Brain pericyte (primary cell): ENCODE results near the gene STAU1.
"Not testable (repeated sequence)": the region's sequence is repeated elsewhere in the genome, so short reads cannot be mapped to it uniquely, and the experiment has no call there.

Experiments used
- DNase-seq: peaks from one replicate; pipeline ENCODE4 v3.0.0-alpha.2; 2012; ENCODE audit warnings: low read depth, low spot score

STAU1 gene

DNA sequence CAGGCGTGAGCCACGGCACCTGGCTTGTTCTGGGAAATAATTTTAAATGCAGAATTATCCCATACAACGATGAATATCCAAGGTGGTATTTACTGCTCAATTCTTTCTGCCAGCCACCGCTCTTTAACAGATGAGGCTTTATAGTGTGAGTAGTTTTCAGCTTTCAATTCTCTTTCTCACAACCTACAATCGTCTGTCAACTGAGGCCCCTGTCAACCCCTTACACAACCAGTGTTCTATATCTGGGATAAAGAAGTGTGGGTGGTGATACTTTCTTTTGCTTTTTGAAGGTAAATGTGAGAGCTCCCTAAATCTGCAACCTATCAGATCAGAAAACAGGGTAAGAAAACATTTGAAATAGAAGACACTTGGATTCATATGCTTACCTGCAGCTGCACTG is 22.5 kb downstream of the STAU1 start:
- DNase-seq = no peak

DNA sequence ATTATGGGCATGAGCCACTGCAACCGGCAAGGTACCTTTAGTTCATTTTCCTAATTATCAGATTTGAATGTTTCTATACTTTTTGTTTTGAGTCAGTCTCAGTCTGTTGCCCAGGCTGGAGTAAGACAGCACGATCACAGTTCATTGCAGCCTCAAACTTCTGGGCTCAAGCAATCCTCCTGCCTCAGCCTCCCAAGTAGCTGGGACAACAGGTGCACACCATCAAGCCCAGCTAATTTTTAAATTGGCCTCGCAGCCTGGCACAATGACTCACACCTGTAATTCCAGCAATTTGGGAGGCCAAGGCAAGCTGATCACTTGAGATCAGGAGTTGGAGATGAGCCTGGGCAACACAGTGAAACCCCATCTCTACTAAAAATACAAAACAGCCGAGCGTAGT is 24.4 kb downstream of the STAU1 start:
- DNase-seq = no peak

DNA sequence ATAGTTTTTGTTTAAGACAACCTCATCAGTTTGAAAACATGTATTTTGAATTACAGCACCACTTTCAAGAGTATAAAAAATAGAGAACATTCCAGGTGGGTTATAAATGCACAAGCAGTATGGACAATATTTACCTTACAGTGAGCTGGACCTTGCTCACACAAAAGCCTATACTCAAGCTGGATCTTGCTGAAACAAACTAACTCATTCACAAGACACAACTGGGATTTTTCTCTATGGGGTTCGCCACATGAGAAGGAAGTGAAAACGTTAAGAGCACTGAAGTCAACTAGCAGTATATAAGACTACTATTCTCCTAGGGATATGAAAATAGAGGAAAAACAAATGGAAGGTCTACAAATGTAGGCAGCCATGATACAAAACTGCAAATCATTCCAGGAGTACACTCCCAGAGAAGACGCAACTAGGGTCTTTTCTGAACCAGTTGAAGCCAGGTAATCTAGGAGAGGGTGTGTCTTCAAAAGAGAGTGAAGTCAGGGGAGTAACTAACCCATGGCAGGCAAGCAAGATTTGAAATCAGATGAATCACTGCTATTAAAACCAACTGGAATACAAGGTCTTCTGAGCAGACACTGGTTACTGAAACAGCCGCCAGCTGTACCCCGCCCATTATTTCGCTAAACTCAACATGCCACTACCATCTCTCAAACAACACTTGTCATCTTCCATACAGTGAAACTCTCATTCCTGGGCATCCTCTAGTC is 26.5 kb downstream of the STAU1 start:
- no peak for DNase-seq

DNA sequence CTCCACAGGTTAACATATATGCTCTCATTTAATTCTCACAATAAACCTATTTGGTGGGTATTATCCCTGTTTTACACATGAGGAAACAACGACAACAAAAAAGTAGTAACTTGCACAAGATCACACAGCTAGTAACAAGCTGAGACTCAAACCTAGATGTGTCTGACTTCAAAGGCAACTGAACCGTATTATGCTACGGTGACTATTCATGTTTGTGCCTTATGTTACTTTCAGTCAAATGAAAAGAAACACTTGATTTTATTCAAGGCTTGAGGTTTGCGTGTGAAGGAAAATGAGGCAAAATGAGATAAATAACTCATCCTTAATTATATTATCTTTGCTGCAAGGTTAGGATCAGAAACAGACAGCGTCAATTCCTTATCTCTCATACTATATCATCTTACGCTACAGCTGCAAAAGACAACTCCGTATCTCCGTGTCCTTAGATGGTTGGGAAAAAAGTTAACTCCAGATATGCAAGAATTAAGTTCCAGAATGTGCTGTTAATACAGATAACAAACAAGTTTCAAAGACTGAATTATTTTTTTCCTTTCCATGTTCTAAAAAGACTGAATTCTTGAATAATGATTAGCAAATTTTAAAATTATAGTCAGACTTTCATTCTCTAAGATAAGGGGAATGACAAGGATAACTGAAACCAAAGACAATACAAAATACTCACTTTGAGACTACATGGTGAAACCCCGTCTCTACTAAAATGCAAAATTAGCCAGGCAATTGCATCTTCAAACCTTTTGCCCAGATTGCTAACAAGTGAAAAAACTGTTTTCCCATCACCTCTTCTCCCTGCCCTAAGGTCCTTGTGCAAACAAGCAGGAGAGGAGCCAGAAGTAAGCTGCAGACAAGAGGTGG is 27.8 kb downstream of the STAU1 start:
- no peak for DNase-seq

DNA sequence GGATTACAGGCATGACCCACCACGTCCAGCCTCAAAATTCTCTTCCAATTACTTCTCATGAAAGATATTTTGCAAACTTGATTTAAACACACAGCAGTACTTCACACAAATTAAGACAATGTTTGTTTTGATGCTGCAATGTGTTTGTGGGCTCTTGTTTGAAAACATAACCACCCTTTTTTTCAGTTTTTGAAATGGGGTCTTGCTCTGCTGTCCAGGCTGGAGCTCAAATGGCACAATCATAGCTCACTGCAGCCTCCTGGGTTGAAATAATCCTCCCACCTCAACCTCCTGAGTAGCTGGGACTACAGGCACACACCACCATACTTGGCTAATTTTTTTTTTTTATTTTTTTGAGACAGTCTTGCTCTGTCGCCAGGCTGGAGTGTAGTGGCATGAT is 31.0 kb downstream of the STAU1 start:
- no peak for DNase-seq

DNA sequence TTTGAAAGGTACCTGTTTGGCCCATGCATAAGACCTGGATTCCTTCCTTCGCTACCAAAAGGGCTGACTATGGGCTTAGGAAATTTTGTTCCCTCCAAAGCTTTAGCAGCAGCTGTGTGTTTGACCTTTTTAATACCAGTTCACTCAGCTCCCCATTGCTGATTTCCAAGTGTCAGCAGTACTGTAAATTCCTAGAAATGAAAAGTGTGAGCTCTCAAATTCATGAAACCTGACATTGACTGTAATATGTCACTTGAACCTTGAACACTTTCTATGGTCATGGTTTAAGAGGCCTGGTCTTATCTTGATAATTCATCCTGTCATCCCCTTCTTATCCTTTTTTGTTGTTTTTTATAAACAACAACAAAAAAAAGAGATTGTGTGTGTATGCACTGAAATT is 31.7 kb downstream of the STAU1 start:
- DNase-seq = no peak

DNA sequence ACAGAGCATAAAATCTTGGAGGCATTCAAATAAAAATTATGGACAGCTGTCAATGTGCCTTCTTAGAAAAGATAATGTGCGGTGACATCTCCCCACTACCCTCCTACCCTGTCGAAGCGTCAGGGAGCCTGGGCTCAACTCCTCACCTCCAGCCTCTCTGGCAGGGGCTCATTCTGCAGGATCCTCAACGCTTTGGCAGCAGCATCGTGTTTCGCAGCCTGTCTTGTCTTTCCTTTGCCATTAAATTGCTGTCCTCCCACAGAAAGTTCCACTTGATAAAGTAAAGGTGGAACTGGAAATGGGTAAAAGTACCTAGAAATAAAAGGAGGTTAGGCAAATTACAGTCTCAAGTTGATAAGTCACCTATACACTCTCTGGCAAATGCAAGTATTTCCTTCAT is 36.7 kb downstream of the STAU1 start:
- DNase-seq = no peak

DNA sequence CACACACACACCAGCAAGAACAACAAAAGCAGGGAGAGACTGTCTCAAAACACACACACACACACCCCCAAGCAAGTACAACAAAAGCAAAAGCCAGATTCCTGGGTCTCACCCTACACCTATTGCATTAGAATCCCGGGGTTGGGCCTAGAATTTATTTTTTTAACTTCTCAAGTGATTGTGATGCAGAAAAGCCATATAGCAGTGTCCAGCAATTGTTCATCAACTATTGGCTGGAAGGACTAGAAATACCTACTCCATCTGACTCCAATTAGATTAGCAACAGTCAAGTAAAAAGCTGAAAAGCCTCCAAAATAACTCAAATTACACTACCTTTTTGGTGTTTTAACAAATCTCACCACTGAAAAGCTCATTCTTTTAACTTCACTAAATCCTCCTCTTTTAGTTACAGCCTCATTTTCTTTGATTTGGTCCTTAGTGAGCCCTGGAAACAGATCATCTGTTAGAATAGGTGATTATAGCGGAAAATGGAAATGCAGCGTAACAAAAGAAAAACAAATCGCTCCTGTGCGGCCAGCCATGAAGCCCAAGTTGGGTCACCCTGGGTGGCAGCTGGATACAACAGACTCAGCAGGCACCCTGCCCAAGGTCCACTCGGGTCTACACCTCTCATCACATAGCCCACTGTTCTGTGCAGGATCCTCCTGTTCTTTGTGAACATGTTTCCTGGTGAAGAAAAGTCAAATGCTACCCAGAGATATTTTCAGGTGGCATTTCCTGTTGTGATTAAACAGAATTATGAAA is 38.7 kb downstream of the STAU1 start:
- no peak for DNase-seq

DNA sequence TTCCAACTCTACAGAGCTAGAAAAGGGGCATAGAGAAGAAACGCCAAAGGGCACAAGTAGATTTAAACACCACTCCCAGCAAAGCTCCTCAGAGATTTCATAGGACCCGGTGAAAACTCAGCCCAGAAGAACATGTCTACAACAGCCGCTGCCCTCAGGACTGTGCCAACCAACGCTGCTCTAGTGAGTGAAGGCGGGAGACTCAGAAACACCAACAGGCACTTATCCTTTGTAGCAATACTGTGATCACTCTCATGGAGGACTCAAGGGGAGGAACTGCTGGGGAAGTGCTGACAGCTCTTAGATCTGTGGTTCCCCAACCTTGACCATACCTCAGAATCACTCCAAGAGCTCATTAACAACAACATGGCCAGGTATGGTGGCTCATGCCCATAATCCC is 39.5 kb downstream of the STAU1 start:
- DNase-seq = no peak

DNA sequence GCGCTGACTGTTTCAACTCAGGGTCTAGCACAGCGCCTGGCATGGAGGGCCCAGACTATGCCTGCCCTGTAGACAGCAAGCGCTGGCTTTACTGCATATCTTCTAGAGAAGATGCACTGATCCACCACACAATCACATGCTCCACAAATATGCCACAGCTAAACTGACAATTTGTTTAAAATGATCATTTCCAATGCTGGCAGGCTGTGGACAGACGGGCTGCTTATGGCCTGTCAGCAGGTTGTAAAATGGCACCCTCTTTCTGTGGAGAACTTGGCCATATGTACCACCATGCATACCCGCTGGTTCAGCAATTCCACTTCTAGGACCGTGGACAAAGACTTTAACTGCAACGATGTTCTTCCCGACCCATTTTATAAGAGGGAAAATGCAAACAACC is 40.8 kb downstream of the STAU1 start:
- DNase-seq = no peak

DNA sequence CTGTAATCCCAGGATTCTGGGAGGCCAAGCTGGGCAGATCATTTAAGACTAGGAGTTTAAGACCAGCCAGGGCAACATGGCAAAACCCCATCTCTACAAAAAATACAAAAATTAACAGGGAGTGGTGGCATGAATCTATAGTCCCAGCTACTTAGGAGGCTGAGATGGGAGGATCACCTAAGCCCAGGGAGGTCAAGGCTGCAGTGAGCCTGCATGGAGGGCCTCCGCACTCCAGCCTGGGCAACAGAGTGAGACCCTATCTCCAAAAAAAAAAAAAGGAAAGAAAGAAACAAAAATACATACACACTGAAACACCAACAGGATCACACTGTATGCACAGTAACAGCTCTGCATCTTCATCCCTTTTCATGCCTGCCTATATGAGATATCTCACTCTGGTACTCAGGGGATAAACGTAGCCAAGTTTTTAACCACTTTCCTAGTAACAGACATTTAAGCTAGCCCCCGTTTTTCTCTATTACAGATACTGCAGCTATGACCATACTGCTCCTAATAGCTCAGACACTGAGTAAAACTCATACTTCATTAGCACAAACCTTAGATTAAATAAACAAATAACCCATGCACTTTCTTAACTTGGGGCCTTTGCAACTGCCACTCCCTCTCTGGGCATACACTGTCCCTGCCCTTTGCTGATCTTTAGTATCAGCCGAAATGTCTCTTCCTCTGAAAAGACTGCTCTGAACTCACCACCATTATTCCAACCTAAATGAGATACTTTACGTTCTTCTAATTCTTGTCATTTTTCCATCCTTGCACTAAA is 41.5 kb downstream of the STAU1 start:
- DNase-seq = no peak

DNA sequence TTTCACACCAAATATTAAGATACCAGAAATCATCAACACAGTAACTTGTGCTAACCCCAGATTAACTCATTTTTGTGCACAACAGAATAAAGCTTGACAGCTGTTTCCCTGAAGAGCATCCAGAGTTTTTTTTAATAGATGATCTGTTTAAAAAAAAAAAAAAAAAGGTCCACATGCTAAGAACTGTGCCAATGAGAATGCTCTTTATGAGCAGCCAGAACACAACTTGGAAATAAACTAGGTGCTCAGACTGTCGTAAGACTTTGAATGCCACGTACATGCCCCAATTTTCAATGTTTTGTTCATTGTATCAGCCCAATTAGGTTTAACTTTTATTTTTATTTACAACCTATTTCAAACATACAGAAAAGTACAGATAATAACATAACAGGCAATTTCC is 47.3 kb downstream of the STAU1 start:
- DNase-seq = no peak

DNA sequence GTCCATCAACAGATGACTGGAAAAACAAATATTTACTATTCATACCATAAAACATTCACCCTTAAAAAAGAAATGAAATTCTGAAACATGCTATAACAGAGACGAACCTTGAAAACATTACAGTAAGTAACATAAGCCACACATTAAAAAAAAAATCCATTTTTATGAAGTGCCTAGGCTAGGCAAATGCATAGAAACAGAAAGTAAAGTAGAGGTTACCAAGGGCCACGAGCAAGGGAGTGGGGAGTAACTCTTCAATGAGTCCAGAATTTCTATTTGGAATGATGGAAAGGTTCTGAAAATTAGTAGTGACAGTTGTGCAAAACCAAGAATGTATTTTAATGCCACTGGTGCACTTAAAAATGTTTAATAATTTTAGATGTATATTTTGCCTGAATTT is 47.7 kb downstream of the STAU1 start:
- no peak for DNase-seq

DNA sequence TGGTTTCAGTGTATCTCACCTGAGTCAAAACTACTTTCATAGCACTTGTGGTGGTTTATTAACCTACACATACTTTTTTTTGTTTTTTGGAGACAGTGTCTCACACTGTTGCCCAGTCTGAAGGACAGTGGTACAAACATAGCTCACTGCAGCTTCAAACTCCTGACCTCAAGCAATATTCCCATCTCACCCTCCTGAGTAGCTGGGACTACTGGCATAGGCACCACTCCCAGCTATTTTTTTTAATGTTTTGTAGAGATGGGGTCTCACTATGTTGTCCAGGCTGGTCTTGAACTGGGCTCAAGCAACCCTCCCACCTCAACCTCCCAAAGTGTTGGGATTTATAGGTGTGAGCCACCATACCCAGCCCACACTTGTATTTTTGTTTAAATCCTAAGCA is 49.7 kb downstream of the STAU1 start:
- no peak for DNase-seq

DNA sequence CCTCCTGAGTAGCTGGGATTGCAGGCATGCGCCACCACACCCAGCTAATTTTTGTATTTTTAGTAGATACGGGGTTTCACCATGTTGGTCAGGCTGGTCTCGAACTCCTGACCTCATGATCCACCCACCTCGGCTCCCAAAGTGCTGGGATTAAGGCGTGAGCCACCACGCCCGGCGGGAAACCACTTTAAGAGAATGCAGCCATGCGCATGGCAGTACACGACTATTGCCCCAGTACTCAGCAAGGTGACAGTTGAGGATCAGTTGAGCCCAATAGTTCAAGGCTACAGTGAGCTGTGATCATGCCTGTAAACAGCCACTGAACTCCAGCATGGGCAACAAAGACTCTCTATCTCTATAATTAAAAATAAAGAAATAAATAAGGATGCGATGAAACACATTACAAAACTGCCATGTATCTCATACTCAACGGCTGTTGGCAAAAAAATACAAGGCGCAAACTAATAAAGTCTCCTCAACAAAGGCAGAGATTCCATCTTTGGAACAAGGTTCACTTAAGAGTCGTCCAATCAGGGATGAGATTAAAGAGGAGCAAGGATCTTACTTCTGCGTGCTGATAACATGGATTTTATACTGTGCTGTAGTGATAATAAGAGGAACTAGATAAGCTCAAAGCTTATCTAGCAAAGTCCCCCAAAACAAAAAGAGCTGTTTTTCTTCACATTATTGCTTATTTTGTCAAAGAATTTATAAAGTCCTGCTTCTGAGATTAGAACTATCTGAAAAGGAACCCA is 51.1 kb downstream of the STAU1 start:
- DNase-seq = no peak

DNA sequence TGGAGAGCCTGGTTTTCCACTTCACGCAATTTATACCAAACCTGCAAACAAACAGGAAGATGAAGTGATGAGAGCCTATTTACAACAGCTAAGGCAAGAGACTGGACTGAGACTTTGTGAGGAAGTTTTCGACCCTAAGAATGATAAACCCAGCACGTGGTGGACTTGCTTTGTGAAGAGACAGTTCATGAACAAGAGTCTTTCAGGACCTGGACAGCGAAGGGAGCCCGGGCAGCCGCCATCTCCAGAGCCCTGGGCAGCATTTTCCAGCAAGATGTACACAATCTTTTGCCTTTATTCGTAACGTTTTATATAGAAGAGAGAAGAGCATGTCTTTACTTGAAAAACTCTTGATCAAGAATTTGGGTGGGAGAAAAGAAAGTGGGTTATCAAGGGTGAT is 53.3 kb downstream of the STAU1 start:
- not testable (repeated sequence) for DNase-seq

DNA sequence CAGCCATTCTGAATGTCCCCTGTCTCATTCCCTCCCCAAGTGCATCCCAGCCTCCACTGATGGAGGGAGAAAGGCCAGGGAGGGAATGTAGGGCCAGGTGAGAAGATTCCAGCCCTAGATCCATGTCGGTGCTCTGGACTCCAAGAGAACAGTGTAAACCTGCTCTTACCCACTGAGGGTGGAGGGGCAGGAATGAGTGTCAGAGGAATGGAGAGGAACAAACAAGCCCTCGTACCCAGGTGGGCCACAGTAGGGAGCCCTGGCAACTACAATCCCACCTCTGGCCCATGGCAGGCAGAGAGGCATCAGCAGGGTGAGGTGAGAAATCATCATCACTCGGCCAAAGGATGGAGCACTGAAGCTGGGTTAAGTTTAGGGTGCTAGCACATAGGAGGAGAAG is 54.6 kb downstream of the STAU1 start:
- DNase-seq = no peak

DNA sequence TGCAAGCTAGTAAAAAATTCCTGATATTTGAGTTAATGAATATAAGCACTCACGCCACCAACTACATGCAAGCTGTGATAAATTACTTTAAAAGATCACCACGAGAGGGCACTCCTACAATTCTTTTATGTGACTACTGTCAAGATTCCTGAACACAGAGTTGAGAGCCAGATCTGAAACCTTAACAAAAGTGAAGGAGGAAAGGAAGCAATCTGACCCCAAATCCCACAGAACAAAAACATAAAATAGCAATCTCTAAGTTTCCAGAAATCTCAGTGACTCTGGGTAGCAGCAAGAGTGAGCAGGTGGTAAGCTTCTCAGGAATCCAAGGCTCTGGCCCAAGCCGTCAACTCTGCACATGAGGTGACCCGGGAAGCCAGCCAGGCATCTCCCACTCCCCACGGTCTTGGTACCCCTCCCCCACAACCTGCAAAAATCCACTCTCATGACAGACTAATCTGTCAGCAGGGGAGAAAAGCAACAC is 55.1 kb downstream of the STAU1 start:
- no peak for DNase-seq

DNA sequence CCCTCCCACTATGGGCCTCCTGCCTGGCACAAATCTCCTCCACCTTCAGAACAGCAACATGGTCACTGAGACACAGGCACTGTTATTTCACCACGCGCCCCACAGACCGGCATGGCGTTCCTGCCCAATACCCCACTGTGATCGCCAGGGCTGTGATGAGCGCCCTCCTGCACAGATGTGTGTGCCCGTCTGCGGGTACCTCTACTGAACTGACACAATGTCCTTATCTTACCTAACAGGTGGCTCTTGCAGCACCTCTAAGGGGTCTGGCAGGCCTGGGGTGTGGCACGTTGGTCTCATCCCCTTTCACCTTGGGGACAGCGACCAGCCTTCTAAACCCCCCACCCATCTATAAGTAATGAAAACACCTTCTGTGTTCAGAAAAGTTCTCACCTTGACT is 64.2 kb downstream of the STAU1 start:
- no peak for DNase-seq

DNA sequence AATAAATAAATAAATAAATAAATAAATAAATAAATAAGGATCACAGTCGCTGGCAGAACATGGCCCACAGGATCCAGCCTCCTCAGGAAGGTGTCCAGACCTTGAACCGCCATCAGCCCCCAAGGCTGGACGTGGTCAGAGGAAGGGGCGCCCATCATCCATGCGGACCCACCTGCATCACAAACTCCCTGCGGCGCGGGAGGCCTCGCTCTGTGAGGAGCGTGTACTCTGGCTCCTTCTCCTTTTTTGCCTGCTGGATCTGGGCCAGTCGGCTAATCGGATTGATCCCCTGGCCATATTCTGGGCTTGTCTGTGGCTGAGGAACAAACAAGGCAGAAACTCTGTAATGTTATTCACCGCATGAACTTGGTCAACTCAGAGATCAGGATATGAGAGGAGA is 65.2 kb downstream of the STAU1 start:
- no peak for DNase-seq

DNA sequence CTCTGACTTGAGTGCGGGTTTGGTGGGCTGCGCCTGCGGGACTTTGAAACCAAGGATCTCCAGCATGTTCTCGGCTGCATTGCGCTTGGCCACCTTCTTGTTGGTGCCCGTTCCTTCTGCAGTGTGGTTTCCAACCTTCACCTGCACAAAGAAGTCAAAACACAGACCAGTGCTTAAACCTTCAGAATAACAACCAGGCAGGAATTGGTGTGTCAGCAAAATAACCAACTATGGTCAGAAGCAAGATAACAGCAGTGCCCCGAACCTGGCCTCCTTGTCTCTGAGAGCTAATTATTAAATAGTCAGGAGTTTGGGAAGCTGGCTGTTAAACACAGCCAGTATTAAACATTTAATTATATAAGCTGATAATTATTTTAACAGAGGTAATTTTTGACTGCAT is 68.1 kb downstream of the STAU1 start:
- no peak for DNase-seq
